AML-193 (cell line): Measurements from ENCODE around the gene KLHL25.

Experiments
- DNase-seq, 2 experiments: peaks; one replicate each; lab custom pipeline; 2025; lab: John Stamatoyannopoulos, UW

Gene KLHL25

DNA sequence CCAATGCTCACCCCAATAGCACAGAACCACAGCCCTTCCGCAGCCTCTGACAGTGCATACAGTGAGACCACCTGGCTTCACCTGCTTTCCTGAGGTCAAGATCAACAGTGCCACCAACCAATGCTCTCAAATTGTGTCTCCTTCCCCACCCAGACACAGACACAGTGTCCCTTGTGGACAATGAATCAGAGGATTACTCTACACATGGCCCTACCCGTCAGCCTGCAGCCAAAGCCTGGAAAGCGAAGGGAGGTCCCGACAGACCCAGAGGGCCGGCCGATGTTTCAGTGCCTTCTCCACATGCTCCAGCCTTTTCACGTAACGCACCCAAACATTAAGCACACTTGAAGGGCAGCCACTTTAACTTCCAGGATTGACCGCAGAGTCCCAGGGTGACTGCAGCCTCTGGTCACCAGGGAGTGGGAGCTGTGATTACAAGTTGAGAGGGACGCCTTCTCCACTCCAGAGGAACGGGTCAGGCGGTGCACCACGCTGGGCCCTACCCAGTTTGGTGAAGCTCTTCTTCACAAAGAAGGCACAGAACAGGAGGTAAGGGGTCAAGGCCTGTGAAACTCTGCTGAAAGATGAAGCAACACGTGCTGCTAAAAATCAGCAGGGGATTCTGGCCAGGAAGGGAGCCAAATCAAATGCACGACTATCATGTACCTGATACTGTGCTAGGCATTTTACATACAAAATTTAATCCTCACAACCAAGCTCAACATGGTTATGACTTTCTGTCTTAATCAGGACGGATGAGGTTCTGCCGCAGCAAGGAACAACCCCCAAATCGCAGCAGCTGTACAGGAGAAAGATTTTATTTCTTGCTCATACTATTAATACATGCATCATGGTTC, 17.2 kb downstream of the KLHL25 start:
- no peak for DNase-seq

DNA sequence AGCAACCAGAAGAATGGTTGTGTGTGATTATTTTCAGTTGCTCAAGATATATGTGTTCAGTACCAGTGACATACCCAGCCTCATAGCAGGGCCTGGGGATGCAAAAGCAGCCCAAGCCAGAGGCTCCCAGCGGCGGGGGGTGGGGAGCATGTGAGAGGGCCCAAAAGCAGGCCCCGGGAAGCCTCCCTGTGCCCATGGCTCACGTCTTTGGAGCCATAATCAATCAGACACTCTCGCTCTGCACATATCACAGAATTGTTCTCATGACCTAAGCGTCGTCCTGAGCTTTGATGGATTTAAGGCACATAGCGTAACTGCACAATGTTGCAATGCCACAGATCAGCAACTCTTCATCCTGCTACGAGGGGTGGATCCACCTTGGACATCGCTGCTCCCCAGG, 20.8 kb downstream of the KLHL25 start:
- no peak for DNase-seq

DNA sequence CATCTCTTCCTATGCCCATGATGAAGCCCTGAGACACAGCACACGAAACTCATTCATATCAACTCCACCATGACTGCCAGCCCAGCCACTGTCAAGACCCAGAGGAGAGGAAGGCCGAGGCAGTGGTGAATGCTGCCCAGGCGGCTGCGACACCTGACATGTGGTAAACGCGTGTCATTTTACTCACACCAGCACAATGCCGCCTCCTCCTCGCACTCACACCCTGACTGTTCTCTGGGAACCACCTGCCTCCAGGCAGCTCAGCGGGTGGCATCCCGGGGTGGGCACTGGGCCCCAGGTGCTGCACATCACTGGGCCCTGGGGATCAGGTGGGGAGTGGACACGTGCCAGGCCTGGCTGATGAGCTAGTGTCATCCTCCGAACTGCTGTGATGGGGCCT, 21.5 kb downstream of the KLHL25 start:
- no peak for DNase-seq

DNA sequence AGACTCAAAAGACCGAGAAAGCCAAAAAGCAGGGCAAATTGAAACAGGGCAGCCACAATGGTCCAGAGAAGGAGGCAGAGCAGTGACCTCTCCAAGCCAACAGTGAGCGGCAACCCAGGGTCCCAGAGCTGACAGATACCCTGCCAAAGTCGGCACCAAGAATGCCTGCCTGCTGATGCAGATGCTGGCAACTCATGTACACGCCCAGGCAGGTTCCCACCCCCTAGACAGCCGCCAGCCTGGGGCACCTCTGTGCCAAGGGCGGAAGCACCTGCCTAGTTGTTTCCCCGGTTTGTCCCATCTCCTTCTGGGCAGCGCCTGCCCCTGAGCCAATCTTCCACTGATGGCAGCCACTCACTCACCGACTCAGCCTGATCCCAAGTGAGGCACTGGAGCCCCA, 22.1 kb downstream of the KLHL25 start:
- no peak for DNase-seq

DNA sequence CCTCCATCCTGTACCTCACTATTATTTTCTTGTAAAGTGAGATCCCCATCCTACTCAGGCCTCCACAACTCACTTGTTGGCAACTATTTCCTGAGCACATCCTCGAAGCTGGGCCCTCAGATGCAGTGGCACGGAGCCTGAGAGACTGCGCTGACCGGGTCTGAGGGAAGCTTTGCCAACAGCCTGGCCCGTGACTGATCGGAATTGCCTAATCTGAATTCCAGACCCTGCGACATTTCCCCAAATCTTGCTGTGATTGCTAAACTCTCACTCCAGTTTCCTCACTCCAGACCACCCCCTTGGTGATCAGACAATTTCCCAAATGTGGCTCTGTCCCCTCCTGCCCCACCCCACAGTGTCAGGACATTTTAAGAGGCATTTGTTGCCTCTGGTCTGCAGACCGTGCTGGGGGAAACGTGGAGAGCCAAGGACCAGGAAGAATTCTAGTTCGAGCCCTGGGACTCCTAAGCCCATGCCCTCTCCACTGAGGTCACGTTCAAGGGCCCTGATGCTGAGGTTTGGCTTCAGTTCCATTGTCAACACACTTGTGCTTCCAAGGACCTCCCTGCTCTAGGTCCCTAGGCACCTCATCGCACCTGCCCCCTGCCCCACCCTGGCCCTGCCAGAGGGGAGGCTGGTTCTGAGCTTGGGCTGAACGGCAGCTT, 22.8 kb downstream of the KLHL25 start:
- no peak for DNase-seq

DNA sequence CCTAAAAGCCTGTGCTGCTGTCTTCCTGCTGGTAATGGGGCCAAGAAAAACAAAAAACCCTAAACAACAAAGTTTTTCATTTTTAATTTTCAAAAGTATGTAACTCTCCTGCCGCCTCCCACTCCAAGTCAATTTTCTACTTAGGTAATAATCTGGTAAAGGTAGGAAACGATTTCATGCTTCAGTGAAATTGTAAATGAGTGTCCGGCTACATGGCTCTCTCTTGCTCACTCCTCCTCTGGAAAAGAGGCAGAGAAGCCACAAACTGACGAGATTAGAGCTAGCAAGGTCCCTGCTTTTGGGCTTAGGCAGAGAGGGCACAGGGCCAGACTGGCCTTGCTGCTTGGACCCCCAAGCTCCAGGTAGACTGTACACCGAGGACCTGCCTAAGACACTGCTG, 23.5 kb downstream of the KLHL25 start:
- DNase-seq: no peak

DNA sequence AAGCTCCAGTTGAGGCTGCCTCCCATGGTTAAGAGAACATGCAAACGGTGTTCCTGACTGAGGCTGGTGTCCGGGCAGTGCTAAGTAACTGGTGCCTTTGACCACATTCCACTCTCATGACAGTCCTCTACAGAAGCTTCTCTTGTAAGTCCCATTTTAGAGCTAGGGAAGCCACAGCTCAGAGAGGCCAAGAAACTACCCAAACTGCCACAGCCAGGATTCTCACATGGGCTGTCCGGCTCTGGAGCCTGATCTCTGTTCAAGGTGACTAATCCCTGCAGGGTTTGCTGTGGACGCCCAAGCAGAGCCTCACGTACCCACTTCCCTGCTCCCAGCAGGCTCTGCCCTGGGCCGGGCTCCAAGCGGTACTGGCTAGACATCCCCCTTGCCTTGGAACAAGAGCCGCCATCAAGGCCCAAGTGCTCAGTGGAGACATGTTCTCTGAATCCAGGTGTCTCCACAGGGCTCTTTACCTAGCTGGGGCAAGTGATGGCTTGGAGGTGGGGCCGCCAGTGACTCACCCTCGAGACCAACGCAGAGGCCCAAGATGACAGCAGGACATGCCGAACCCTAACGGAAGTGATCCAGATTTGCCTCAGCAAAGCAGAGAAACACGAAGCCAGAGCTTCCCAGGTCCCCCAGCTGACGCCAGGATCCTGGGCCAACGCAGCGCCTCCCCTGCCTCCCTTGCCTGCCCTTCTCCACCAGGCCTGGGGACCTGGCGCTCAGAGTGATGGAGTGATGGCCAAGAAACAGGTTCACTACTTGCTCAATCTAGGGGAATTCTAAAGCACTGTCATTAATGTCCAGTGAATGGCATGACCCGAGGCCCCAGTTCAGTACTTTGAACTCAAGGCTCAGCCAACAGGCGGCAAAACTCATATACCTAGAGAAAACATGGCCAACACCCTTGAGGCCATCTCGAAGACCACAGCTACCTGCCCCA, 24.4 kb downstream of the KLHL25 start:
- DNase-seq: no peak

DNA sequence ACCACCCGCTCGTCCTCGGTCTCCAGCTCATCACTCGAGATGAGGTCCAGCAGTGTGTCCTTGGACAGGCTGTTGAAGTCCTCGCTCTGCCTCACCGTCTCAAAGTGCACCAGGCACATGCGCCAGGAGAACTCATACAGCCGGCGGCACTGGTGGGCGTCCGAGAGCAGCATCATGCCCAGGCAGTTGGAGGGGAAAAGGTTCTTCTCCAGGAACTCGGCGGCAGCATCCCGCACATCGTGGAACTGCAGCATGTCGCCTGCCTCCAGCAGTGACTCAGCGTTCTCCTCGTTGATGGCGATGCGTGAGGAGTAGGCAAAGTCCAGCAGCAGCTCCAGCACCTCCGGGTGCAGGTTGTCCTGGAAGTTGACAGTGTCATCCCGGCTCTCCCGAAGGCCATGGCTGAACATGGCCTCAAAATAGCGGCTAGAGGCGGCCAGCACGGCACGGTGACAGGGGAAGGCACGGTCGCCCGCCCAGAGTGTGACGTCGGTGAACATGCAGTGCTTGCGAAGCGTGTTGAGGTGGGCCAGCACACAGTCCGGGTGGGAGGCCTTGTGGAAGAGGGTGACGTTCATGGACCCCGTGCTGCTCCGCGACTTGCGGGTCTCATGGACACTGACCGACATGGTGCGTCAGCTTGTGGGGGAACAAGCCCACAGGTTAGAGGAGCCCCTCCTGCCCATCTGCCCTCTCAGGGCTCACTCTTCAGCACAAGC, 25.4 kb downstream of the KLHL25 start:
- no peak for DNase-seq

DNA sequence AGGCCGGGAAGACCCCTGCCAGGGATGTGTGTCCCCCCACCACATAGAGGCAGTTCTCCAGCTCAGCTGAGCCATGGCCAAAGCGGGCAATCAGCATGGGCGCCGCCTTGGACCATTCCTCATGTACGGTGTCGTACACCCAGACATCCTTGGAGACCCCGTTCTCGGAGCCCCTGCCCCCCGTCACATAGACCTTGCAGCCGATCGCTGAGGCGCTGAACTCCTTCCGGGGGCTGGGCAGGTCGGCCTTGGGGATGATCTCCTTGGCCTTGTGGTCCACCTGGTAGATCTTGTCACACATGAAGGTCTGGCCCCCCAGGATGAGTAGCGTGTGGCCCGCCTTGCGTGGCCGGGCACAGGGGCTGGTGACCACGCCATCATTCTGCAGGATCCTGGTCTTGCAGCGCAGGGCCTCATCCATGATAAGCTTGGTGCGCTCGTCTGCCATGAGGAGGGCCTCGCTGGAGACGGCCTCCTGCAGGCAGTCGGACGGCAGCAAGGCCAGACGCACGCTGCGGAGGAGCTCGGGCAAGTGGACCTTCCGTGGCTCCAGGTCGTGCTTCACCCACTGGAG, 26.0 kb downstream of the KLHL25 start:
- DNase-seq: no peak

DNA sequence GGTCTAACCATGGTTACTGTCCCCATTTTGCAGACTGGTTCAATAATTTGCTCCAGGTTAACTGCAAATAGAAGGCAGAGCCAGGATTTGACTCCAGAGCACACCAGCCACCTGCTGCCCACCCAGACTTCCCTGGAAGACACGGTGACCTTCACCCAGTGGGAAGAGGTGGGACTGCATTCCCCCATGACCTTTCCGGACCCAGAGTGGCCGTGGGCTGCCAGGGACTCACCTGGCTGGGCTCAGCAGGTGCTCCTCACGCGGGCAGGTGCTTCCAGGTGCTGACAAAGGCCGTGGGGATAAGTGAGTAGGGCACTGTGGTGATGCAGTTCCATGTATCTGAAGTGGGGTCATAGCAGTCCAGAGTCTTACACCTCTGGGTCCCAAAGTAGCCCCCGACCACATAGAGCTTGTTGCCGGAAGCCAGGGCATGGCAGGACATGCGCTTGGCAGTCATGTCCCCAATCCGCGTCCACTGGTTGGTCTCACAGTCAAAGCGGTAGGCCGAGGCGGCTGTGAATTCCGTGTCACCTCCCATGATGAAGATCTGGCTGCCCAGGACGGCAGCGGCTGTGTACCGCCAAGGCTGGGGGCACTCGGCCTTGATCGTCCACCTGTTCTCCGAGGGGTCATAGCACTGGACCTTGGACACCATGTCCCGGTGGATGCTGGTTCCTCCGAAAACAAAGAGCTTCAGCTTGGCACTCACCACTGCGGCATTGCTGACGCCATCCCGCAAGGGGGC, 26.8 kb downstream of the KLHL25 start:
- no peak for DNase-seq

DNA sequence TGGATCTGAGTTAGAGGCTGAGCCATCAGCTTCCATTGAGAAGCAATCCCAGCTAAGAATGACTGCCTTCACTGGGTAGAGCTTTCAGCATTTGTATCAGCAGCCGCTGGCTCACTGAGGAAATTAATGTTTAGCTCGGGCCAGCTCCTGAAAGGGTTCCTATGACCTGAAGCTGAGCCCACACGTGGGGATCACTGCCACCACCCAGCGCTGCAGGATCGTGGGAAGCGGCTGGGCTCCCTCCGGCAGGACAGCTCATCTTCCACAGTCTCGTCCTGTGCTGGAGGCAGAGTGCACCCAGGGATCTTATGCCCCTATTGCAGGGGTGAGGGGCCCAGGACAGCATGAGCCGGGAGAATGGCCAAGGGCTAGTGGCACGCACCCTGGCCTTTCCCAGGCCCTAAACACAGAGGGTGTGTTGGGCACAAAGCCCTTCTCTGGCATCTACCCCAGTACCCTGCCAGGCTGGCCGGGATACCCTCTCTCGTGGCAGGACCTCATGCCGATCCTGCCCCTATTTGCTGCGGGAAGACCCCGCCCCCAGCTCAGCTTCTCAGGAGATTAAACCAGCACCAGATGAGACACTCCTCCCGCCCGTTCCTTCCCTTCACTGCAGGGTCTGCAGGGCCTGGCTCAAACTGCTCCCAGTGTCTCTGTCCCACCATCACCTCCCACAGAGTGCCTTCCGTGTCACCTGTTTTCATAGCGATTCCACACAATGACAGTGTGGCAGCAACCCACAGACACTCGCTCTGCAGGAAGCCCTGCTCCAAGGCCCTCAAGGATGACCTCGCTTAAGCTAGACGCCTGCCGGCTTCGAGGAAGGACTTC, 28.5 kb downstream of the KLHL25 start:
- DNase-seq: no peak

DNA sequence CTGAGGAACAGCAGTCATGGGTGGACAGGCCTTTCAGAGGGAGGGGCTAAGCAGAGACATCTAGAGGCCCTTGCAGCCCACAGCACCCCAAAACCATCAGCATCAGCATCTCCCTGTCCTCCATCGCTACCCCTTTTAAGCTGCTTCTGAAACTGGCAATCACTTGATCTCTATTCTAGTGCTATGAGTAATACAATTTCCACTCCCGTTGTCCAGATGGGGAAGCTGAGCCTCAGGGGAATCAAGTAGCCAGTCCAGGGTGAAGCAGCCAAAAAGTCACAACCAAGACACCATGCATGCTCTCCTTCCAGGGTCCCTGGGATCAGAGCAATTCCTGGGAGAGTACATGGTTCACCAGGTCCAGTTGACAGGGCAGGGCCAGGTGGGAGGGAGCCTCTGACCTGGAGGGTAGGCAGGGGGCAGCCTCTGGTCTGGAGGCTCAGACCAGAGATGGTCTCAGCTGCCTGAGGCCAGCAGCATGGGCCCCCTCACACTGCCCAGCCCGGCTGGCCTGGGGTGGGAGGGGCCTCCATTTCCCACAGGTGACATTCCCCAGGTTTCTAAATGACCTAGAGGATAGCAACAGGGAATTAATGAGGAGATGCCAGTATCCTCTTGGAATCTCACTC, 30.0 kb downstream of the KLHL25 start:
- DNase-seq: no peak

DNA sequence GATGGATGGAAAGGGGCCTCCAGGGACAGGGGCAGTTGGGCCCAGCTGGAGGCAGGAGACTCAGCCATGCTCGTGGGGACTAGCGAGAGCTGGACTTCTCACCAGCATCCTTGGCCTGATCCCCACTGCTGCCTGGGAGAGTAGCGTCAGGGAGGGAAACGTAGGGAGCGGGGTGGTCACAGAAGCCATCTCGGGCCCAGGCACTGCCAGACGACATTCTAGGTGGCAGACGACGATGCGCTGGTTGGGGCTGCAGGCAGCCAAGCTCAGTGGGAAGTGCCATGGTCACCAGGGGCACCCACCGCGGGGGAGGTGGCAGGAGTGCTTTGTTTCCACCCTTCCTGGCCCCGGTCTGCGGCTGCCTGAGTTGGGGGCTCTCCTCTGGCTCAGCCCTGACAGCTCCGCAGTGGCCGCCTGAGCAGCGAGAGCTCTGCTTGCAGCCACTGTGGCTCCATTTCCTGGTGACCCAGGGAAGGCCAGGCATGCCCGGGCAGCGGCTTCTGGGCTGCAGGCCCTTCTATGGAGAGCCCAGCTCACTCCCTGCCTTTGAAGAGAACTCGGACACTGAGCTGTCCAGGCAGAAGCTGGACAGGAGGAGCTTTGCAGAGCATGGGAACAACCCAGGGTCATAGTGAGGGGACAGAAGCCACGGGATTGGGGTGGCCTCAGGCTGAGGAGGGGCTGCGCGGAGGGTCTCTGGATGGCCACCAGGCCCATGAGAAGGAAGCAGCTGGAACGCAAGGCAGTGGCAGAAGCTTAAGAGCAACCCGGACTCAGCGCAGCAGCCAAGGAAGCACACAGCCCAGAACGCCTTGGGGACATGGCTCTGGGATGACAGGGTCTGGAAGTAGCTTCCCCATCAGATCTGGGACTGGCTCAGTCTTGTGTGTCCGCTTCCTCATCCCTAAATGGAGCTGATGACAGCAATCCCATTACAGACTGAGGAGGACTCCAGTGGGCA, 30.8 kb downstream of the KLHL25 start:
- no peak for DNase-seq

DNA sequence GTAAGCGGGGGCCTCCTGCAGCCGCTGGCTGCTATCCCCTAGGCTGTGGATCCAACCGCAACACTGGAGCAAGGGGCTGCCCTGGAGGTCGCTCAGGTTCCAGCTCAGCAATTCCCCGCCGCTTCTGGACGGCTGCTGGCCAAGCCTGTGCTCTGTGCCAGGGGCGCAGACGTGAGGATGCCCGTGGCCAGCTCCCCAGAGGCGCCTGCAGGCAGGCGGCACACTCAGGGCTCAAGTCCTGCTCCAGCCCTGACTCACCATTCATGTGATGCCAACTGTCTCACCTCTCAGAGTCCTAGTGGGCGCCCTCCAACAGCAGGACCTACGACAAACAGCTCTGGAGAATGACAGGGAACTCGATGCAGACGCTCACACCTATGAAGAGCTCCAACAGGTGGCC, 31.6 kb downstream of the KLHL25 start:
- DNase-seq: no peak

DNA sequence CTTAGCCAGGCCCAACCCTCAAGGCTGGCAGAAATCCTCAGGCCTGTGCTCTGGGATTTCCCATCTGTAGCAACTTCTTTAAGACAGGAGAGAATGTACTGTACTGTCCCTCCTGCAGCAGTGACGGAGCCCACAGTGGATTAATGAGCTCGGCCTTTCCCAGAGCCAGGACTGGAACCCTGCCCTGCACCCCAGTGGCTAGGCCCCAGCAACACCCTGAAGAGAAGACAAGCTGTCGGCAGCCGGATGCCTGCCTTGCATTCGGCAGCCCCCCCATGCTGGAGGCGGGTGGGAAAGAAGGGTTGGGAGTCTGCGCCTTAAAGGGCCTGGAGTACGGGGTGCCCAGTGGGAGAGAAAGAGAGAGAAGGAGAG, 32.0 kb downstream of the KLHL25 start:
- no peak for DNase-seq

DNA sequence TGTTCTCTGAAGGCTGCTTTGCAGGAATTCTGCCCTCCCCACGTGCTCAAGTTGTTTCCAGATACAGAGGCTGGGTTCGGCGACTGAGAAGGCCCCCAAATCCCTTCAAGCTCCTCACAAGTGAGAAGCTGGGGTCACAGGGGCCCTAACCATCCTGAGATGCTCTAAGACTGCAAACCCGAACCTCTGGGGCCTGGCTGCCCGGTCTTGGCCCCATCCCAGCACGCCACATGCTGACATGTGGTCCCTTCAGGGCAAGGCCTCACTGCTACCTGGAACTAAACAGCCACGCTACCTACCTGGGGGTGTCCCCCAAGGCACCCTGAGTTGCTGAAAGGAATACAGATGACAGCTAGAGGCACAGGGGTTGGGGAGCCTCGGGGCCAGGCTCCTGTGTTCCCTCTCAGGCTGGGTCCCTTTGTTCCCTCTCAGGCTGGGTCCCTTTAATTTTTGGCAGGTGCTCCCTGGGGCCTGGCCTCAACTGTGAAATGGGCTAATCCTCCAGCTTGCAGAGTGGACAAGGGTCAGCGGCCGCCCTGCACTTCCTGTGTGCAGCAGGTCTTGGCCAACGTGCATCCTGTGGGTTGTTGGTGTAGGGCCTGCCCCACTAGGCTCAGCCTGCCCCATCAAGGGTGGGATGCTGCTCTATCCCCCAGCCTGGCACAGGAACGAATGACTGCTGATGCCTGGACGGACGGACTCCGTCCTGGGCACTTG, 32.5 kb downstream of the KLHL25 start:
- no peak for DNase-seq

DNA sequence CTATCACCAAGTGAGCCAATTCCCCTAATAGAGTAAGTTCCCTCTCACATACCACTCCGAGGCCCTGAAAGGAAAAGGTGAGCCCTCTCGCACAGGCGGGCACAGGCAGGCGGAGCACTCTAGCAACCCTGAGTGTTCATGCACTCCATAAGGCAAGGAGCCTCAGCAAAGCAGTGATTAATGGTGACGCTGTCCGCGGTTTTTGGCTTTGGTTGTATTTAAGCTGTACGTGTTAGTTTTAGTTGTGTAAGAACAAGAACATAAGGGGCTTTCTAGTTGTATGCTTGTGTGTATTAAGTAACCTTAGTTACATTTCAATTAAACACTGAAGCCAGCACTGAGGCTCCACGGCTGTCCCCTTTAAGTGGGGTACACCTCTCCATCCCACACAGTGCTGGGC, 33.1 kb downstream of the KLHL25 start:
- DNase-seq: no peak
